RWPE1 (cell line): ENCODE data around the gene SLC26A1.
A peak's percentile ranks its signal among the peaks of the same experiment; 100 is the strongest.

Experiments used
- CTCF ChIA-PET: fragments of 350-600 bp; sonication (Branson Sonifier 250); formaldehyde crosslinking; extraction: SDS; loops from one replicate; lab custom pipeline; 2021; lab: Yijun Ruan, JAX
- POLR2A ChIA-PET: fragments of 400-600 bp; formaldehyde crosslinking; extraction: SDS; loops from one replicate; lab custom pipeline; 2020; ENCODE audit warnings: antibody characterized with exemption; ENCODE audit not compliant: low non-redundant PET; lab: Yijun Ruan, JAX
- DNase-seq: peaks from one replicate; pipeline ENCODE4 v3.0.0; 2012; ENCODE audit warnings: low spot score
- H3K27ac ChIP-seq: fragments of 450-650 bp; 2 replicates; pipeline ENCODE4 v1.5.1; 2017
- CTCF ChIP-seq: fragments of 450-650 bp; conservative IDR thresholded peaks from 2 replicates; pipeline ENCODE4 v1.5.1; 2017; ENCODE audit warnings: low read depth, mild to moderate bottlenecking

The SLC26A1 gene

GRCh38 chr4:996030-996996 lies 3.1 kb upstream of the SLC26A1 start:
- CTCF ChIA-PET: no interaction called here
- no peak overlapping the region for H3K27ac ChIP-seq
- POLR2A ChIA-PET: no interaction called here
- no peak for DNase-seq
- no peak for TF ChIP-seq CTCF

GRCh38 chr4:995311-996026 lies 2.3 kb upstream of the SLC26A1 start:
- ChIA-PET CTCF (no interaction called here), POLR2A (no interaction called here)
- no peak for DNase-seq
- TF ChIP-seq CTCF: no peak
- H3K27ac ChIP-seq: no peak overlapping the region

DNA sequence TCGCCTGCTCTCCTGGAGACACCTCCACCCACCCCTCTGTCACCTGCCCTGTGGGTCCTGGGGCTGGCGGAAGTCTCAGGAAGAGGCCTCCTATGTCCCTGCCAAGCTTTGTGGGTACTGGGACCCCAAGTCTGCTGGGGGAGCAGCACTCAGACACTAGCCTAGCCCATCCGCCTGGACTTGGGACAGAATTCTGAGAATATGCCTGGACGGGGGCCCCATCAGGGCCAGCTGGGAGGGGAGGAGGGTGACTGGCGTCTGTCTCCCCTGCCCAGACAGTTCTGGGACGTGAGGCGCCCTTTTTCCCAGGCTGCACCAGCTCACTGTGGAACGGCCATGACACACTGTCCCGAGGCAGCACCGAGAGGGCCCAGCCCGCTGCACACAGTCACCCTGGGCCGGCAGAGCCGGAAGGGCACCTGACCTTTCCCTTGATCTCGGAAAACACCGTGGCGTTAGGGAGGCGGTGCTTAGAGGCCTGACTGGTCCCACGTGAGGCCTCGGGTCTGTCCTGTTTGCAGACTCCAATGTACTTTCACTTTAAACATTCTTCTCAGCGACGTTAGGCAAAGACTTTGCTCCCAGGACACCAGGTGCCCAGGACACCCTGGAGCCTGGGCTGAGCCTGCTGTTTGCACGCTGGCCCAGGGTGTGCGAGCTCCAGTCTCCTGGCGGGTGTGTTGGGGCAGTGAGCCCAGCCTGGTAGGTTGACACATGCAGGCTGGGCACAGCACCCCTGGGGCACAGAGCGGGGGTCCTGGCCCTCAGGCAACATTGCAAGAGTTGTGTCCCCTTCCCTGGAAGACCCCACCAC lies 700 bp downstream of the SLC26A1 start:
- no peak for DNase-seq
- peak overlapping the region; percentile 39 for H3K27ac ChIP-seq
- POLR2A ChIA-PET: no interaction called here
- no peak for TF ChIP-seq CTCF
- CTCF ChIA-PET: interaction anchor here (0.6 kb wide), 1 partner anchor 94 kb away, joined by 3 read pairs; no protein-coding TSS in a partner anchor

GRCh38 chr4:991451-992296 lies 1.5 kb downstream of the SLC26A1 start:
- ChIA-PET CTCF (no interaction called here), POLR2A (no interaction called here)
- no peak for DNase-seq
- 0 out of 2 replicates have a peak overlapping the region, but pooled peaks have one; percentile 39 for H3K27ac ChIP-seq
- TF ChIP-seq CTCF: no peak

DNA sequence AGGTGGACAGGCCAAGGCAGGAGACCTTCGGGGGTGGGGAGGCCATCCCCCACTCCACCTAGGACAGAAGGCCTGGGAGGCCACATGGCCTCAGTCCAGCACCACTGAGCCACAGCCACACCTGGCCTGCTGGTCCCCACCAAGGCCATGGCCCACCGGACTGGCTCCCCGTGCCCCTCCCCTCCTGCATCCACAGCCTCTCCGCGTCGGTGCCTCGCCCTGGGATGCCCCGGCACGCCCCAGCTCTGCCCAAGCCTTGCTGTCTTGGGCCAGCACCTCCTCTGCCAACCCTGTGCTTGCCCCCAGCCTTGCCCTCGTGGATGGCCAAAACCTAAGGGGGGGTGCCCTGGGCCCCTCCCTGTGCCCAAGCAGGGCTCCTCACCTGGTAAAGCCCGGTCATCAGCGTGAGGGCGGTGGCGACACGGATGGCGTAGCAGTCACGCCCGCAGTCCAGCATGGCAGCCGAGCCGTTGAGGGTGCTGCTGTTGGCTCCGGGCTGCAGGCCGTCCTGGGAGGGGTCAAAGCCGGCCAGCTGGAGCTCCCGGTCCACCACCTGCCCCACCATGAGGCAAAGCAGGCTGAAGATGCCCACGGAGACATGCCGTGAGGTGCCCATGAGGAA lies 2.3 kb downstream of the SLC26A1 start:
- ChIA-PET POLR2A (no interaction called here), CTCF (no interaction called here)
- no peak for TF ChIP-seq CTCF
- no peak overlapping the region for H3K27ac ChIP-seq
- DNase-seq: no peak
